Measurements from ENCODE around the gene FICD.

- TF ChIP-seq CTCF (IDR thresholded peaks at IDR 0.05; ENCODE audit: low read length) = no peak
- no peak for TF ChIP-seq EZH2 (IDR thresholded peaks at IDR 0.05; ENCODE audit: borderline replicate concordance, low read length)
These were observed 39.7 kb upstream of the FICD start for GRCh38 chr12:108475396-108475795.
